Cortex of kidney (tissue), 1 donor: Measurements from ENCODE around the gene CLCF1.

Experiments
- DNase-seq: peaks from one replicate; lab custom pipeline; 2025; lab: John Stamatoyannopoulos, UW

Gene CLCF1

DNA sequence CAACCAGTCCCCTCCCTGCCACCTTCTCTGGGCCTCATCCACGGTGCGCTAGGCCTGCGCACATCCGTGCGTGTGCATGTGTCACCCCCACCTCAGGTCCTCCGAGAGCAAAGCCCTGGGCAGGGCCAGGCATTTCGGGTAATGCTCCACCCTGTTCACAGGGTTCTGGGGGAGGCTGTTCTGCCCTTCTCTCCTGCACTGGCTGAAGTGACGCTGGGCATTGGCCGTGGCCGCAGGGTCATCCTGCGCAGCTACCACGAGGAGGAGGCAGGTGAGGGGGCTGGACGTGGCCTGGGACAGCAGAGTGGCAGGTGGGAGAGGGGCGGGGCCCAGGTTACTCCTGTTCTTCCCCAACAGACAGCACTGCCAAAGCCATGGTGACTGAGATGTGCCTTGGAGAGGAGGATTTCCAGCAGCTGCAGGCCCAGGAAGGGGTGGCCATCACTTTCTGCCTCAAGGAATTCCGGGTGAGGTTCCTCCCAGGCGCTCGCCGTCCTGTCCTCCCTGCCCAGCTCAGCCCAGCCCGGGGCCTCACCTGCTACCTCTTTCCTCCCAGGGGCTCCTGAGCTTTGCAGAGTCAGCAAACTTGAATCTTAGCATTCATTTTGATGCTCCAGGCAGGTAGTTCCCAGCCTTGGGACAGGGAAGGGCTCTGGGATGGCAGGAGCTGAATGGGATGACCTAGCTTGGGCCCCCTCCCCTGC is 22.3 kb upstream of the CLCF1 start:
- no peak for DNase-seq

DNA sequence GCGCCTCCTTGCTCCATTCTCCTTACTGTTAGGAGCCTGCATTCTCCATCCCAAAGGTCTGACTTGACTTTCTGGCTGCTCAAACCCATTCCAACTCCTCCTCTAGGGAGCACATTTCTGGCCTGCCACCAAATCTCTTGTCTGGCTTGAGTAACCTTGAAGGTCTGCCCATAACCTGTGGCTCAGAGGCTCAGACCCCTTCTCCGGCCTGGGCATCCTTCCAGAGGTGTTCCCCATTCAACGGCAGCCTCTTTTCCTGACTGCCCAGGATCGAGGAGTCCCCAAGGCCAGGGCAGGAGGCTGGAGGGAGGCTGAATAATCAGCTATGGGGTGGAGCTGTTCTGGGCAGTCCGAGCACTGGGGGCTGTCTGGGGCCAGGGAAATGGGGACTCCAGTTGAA is 20.6 kb upstream of the CLCF1 start:
- no peak for DNase-seq

DNA sequence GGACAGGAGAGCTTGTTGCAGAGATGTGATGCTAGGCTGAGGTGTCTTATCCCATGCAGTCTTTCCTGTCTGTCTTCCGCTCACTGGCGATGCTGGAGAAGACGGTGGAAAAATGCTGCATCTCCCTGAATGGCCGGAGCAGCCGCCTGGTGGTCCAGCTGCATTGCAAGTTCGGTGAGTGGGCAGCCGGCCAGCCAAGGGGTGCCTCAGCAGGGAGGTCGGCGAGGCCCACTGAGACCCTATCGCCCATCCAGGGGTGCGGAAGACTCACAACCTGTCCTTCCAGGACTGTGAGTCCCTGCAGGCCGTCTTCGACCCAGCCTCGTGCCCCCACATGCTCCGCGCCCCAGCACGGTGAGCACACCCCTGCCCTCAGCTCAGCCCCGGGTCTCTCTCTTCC is 20.0 kb upstream of the CLCF1 start:
- DNase-seq, result no peak

DNA sequence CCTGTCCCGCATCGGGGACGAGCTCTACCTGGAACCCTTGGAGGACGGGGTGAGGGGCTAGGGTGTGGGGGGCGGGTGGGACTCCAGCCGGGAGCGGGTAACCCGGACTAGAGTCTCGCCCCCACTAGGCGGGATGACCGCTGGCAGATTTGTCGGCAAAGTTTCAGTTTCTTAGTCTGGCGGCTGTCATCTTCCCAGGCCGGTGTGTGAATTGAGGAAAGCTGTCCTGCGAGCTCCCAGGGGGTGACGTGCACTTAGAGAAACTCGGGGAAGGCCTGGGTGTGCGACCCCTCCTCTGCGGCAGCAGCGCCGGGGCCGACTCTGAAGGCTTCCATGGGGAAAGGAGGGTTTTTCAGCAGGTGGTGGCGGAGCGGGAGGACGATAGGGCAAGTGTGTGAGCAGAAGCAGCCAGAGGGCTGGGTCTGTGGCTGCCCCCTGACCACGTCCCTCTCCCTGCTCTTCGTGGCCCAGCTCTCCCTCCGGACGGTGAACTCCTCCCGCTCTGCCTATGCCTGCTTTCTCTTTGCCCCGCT is 18.9 kb upstream of the CLCF1 start:
- DNase-seq, result no peak

DNA sequence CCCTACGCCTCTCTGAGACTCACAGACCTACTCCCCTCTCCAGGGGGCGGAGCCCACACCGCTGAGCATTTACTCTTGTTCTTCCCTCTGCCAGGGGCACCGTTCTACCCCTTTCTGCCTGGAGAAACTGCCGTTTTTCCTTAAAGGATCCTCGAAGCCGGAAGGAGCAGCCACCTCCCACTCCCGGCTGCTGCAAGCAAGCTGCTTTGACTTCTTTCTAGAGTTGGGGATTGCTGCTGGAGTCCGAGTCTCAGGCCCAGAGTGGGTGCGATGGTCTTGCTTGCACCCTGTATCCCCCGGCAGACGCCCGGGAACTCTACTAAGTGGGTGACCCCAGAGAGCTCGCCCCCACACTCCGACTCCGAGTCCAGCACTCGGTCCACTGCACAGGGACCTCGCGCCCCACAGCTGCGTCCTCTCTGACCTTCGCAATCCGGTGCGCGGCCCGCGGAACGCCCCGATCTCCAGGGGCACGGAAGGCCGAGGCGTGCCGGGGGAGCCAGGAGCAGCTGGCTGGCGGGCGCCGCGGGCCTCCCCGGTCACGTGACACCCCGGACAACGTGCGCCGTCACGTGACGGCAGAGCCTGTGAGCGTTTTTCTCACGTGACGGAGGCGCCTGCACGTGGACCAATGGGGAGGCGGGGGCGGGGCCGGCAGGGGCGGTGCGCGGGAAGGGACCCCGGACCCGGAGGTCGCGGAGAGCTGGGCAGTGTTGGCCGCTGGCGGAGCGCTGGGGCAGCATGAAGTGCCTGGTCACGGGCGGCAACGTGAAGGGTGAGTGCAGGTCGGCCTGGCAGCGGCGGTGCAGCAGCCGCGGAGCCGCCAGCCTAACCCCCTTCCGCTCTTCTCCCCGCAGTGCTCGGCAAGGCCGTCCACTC is 18.1 kb upstream of the CLCF1 start, which contains the start of gene RAD9A:
RAD9A (plus strand) TSS at position 683 of the 879 bp plus-strand sequence; CDS start at position 742, 59 bp downstream.
- DNase-seq, result no peak

DNA sequence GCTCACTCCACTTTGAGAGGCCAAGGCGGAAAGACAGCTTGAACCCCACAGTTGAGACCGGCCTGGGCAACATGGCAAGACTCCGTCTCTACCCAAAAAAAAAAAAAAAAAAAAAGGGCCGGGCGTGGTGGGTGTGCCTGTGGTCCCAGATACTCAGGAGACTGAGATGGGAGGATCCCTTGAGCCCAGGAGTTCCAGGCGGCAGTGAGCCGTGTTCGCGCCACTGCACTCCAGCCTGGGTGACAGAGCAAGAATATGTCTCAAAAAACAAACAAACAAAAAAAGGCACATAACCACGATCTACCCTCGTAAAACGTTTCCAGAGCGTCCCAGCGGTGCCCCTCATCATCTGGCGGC is 17.5 kb upstream of the CLCF1 start:
- no peak for DNase-seq

DNA sequence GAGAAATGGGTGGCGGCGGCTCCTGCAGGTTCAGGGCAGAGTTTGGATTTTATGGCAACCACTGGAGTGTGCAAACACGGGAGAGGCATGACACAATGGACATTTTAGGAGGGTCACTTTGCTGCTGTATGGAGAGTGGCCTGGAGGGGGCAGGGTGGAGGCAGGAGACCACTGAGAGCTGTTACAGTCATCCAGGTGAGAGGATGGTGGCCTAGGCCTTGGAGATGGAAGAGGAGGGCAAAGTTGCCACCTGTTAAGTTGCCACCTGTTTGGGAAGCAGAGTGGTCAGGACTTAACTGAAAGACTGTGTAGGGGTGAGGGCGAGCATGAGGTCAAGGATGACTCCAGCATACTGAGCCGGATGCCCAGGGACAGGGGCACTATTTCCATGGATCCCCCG is 16.1 kb upstream of the CLCF1 start:
- no peak for DNase-seq

DNA sequence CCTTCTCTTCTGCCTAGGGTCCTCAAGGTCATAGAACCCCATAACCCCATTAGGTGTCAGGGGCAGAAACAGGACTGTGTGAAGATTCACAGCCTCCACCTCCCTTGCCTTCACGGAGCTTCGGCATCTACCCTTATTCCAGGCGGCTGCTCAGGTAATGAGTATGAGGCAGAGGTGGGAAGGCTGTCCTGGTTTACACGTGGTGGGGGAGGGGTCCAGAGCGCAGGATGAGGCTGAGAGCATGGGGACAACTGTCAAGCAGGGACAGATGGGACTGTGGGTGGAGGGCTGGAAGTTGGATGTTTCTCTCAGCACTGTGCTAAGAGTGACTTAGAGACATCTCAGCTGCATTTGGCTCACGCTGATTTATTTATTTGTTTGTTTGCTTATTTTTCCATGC is 14.1 kb upstream of the CLCF1 start:
- no peak for DNase-seq

DNA sequence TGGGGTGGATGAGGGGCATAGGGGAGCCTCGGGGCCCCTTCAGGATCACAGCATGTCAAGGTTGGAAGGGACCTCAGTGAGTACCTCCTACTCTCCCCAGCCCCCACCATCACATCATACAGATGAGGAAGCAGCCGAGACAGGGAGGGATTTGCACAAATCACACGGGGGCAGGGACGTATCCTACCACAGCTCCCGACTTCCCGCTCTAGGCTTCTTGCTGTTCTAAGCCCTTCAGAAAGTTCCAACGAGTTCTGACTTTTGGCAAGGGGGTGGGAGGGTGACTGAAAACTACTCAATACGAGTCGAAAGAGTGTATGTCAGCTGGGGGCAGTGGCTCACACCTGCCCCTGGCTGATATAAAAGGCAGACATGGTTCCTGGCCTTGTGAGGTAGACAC is 13.7 kb upstream of the CLCF1 start:
- DNase-seq, result no peak

DNA sequence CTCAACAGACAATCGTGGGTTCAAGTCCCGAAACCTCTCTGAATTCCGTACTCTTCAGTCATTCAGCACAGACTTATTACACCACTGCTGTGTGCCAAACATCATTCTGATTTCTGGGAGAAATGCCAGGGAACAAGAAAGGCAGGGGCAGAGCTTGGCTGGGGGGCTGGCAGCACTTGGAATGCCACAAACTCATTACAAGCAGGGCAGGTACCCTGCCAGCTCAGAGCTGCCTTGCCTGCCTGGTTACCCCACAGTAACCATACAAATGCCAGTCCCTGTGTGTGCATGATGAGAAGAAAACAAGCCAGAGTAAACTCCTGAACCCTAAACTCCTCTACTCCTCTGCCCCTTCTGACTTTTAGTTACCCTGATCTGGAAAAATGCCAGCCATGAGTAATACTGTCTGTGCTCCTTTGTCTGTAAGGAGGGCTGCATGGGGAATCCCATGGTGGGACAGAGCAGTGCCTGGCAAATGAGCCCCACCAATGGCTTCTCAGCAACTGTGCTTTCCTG is 11.5 kb upstream of the CLCF1 start:
- no peak for DNase-seq

DNA sequence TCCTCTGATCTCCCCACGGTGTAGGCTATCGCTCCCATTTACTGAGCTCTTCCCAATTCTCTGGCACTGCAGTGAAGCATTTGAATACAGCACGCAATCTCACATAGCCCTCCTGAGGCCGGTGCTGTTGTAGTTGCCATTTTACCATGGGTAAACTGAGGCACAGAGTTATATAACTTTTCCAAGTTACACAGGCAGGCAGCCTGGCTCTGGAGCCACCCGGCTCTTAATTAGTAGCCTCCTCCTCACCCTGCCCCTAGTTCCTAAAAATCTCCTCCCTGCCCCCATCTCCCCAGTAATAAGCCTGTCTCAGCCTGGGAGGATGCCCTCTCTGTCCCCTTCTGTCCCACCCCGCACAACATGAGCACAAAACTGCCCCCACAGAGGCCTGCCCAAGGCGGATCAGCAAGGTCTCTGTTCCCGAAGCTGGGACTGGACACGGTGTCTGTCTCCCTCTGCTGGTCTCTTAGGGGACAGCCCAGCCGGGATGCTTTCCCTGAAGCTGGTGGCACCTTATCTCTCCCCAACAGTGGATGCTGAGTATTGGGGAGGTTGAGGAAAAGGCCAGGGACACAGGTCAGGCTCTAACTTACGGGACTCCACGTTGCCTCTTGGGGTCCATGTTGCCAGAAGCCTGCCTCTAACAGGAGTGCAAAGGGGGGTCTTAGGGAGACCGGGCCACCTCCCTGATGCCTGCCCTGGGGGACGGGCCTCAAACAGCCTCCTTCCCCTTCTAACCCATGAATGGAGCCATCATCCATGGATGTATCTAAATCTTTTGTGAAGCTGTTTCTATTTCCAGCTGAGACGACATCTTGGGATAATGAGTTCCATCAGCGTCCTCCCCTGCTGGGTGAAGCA is 9.1 kb upstream of the CLCF1 start:
- no peak for DNase-seq

DNA sequence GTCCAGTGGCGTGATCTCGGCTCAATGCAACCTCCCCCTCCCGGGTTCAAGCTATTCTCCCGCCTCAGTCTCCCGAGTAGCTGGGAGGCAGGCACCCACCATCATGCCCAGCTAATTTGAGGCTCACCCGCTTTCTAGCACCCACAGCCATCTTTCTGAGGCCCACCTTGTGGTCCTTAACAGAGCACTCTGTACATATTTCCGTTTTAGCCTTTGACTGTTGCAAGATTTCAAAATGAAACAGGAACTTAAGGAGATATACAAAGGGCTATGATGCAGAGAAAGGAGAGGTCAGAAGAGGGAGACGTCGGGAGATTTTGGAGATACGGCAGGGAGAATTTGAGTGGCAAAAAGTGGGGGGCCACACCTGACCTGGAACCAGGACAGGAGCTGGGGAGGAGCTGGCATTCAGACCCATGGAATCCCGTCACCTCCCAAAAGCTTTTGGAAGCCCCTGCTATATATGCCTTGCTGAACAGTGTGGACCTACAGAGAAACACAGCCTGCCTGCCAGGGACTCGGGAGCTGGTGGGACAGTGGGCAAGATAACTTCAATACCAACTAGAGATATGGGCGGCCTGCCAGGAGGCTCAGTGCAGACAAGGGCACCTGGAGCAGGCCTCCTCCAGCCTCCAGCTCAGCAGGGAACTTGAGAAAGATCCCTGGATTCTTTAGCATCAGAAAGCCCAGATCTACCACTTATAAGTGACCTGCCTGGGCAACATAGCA is 8.0 kb upstream of the CLCF1 start:
- no peak for DNase-seq

DNA sequence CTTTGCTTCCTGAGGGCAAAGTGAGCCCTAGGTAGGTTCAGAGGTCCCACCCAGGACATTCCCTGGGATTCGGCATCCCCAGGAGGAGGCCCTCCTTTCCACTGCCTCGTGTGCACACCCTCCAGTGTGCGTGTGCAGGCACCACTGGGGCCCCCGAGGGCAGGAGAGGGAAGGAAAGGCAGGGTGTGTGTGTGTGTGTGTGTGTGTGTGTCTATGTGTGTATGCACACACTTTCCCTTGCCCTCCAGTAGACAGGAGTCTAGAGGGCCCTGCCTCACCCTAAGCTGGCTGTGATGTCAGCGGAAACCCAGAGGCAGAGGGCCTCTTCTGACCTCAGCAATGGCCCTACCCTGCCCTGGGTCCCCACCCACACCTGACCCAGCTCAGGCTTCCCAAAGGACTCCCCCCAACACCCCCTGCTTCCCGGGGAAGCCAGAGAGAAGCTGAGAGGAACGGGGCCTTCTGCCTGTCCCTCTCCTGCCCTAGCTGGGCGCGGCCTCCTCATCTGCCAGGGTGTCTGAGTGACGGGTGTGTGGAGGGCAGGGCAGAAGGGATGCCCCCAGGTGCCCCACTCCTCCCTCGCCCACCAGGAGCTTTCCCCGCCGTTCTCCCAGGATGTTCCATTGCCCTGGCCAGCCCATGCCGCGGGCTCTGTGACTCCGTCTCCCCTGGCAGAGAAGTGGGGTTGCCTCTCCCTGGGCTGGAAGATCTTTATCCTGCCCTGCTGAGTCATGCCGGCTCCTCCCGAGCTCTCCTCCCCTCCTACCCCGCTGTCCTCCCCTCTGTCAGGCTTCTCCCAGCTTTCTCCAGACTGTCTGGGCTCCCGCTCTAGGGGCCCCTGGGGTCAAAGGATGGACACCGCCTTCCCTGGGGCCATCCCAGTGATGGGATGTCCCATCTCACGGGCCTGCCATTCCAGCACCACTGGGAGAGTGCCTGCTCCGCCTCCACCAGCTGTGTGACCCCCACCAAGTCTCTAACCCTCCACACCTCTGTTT is 6.0 kb upstream of the CLCF1 start:
- no peak for DNase-seq

DNA sequence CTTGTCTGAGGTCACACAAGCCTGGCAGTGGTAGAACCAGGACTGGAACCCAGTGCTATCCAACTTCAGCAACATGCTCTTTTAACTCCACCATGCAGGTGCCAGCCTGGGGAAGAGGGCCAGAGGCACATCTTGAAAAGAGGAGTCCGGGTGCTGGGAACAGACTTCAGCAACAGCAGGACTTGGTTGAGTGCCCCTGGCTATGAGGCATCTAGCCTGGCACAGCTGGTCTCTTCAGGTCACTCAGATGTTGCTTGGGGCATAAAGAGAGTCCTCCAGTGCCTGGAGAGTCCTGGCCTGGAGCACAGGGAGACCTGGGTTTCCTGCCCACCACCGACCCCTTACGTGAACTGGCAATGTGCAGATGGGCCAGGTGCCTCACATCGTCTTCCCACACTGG is 5.1 kb upstream of the CLCF1 start:
- no peak for DNase-seq

DNA sequence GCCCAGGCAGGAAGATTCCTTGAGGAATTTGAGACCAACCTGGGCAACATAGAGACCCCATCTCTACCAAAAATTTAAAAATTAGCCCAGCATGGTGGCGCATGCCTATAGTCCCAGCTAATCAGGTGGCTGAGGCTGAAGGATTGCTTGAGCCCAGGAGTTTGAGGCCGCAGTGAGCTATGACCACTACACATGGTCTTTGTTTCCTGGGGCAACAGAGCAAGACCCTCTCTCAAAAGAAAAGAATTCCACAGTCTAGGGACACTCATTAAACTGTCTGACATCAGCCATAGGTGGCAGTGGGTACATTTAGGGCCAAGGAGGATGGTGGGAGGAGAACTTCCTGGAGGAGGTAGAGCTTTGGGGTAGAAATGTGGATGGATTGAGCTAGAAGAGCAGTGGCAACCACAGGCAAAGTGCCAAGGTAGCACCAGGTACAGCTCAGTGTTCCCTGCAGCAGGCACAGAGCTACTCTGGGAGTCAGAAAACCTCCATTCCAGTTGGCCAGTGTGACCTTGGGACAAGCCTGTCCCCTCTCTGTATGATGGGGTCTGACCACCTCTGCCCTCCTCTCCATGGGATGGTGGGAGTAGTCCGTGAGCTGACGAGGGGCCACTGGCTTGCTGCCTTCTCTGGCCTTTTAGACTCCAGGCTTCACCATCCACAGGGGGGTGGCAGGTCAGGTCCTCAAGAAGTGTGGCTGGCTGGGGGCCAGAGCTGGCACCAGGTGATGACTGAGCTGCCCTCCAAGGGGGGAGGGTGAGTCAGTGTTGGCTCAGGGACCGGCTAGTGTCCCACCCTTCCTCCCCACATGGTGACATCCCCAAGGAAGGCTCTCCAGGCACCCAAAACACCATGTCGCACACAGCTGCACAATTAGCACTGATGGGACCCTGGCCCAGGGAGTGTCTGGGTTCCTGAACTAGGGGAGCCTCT is 3.7 kb upstream of the CLCF1 start:
- DNase-seq, result no peak

DNA sequence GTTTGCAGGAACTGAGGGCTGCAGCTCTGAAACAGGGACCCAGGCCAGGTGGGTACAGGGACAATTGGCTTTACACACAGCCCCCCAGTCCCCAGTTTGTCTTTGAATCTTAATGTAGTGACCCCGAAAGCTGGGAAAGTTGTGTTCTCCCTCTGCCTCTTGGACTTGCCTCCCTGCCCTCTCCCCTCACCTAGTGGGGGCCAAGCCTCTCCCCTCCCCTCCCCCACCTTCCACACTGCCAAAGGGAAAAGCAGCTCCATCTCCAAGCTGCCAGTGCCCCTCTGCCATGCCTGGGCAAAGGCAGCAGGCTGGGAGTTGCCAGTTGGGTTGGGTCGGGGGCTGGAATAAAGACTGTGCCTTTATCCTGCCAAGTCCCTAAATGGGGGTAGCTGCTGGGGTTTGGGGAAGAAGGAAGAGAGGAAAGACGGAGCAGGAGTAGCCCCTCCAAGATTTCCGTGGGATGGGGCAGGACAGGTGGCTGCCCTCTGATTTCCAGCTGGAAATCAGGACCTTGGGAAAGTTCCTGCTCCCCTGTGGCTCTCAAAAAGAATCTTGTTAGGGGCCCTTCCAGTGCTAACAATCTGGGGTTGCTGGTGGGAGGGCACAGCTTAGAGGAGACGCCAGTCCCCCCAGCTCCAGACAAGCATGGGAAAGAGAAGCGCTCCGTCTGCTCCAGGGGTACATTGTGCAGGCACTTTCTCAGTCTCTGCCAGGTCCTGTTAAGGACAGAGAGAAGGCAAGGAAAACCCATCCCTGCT is 2.8 kb upstream of the CLCF1 start:
- DNase-seq, result no peak

DNA sequence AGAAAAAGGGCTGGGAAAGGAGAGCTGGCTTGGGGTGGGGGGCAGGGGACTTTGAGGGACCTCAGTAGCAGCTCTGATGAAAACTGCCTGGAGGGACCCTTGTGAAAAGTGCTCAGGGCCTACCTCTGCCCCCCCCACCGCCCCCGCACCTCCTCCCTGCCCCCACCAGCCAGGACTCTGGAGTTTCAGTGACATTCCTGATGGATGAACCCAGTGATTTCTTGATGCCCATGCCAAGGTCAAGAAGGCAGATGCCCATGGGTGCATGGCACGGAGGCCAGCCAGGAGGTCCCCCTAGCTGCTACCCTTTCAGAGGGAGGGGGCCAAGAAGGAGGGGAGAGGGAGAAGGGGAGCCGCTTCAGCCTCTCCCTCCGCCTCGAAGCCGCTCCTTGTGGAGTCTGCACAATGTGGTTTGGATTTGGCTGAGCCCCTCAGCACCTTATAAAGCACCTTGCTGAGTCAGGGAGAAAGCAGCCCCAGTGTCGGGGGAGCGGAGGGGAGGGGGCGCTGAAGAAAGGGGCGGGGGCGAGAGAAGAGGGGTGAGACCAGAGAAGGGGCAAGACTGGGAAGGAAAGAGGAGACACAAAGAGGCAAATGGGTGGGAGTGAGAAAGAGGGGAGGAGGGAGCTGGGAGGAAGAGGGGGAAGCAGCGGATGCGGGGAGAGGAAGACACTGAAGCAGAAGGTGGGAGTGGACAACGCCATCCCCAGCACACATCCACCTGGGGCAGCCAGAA is 2.1 kb upstream of the CLCF1 start:
- no peak for DNase-seq
